T-cell (primary cell): ENCODE data around the gene ST3GAL3. TPM values are rescaled to one million over a fixed set of nuclear protein-coding genes. Genes with fewer than 3 reads are reported as not detected.

Experiments
- ATAC-seq, 4 experiments: fragments of 200-7000 bp in 3 of 4; fragments of 150-1000 bp in 1 of 4; cut with Tn5 transposase; replicated peaks in 1 of 4; 1 replicate in 3 of 4; 2 replicates in 1 of 4; pipeline ENCODE4 v1.10.0; 2021; ENCODE audit warnings: moderate library complexity in 3 of 4, mild to moderate bottlenecking in 2 of 4, moderate number of reproducible peaks in 1 of 4
- CTCF ChIA-PET, 2 donors: fragments of 300-600 bp; sonication (Branson Sonifier 250); formaldehyde crosslinking; loops; one replicate each; lab custom pipeline; 2022; ENCODE audit warnings: antibody characterized with exemption in 2 of 2; lab: Charles Lee
- POLR2A ChIA-PET, 2 donors: fragments of 300-600 bp; sonication (Branson Sonifier 250); formaldehyde crosslinking; loops; one replicate each; lab custom pipeline; 2022; ENCODE audit warnings: antibody characterized with exemption in 2 of 2; lab: Charles Lee
- DNase-seq, 35 experiments: peaks; one replicate each; pipeline versions ENCODE4 v3.0.0 to v3.0.0-alpha.2; 2013 to 2023
- H3K27ac ChIP-seq: one replicate; pipeline ENCODE4 v1.5.1; 2013; ENCODE audit warnings: low read length
- H3K27me3 ChIP-seq, 2 experiments: replicated peaks in 1 of 2; 1 replicate in 1 of 2; 2 replicates in 1 of 2; pipeline versions ENCODE4 v1.6.1 to v1.7.0; 2013; ENCODE audit warnings: low read length in 1 of 2, mixed read lengths in 1 of 2; ENCODE audit not compliant: control insufficient read depth in 2 of 2, insufficient read depth in 2 of 2; ENCODE audit errors: extremely low read depth in 1 of 2
- H3K36me3 ChIP-seq, 2 donors: 1 replicate in 1 of 2; 2 replicates in 1 of 2; pipeline versions ENCODE4 v1.6.1 to v1.7.0; 2013; ENCODE audit warnings: low read length in 1 of 2; ENCODE audit not compliant: control insufficient read depth in 2 of 2, insufficient read depth in 1 of 2; ENCODE audit errors: extremely low read depth in 1 of 2
- H3K4me1 ChIP-seq, 2 experiments: 1 replicate in 1 of 2; 2 replicates in 1 of 2; pipeline versions ENCODE4 v1.6.1 to v1.7.0; 2013; ENCODE audit warnings: low read length in 2 of 2, mixed read lengths in 1 of 2; ENCODE audit not compliant: insufficient read depth in 2 of 2, control insufficient read depth in 1 of 2; ENCODE audit errors: extremely low read depth in 1 of 2
- H3K4me3 ChIP-seq, 2 donors: 1 replicate in 1 of 2; 2 replicates in 1 of 2; pipeline versions ENCODE4 v1.5.1 to v1.7.0; 2013; ENCODE audit warnings: mild to moderate bottlenecking in 2 of 2, low read length in 1 of 2, moderate library complexity in 1 of 2; ENCODE audit not compliant: control insufficient read depth in 1 of 2; ENCODE audit errors: extremely low read depth in 1 of 2
- H3K9me3 ChIP-seq: 2 replicates; pipeline ENCODE4 v1.7.0; 2013
- H3K27ac Mint-ChIP-seq, 2 donors: one replicate each; pipeline ENCODE4 v1.8.0; 2020 to 2021; ENCODE audit warnings: mild to moderate bottlenecking in 2 of 2, mixed read lengths in 2 of 2
- H3K27me3 Mint-ChIP-seq, 2 donors: one replicate each; pipeline ENCODE4 v1.8.0; 2021 to 2022; ENCODE audit warnings: mixed read lengths in 2 of 2
- H3K36me3 Mint-ChIP-seq: one replicate; pipeline ENCODE4 v1.8.0; 2021; ENCODE audit warnings: mixed read lengths
- H3K4me1 Mint-ChIP-seq, 3 donors: one replicate each; pipeline ENCODE4 v1.8.0; 2020 to 2022; ENCODE audit warnings: mixed read lengths in 3 of 3, mild to moderate bottlenecking in 1 of 3
- H3K4me3 Mint-ChIP-seq, 3 donors: one replicate each; pipeline ENCODE4 v1.8.0; 2020 to 2022; ENCODE audit warnings: mild to moderate bottlenecking in 3 of 3, mixed read lengths in 3 of 3, moderate library complexity in 3 of 3
- H3K9me3 Mint-ChIP-seq, 3 donors: one replicate each; pipeline ENCODE4 v1.8.0; 2020 to 2022; ENCODE audit warnings: mixed read lengths in 3 of 3
- WGBS: methylation state at CpG from one replicate; pipeline ENCODE4 v1.1.5; 2013; ENCODE audit warnings: missing lambda C conversion rate; ENCODE audit not compliant: insufficient coverage; 5-methylcytosine and 5-hydroxymethylcytosine counted together
- total RNA-seq, 35 experiments: library from RNA in 6 of 35; stranded (reverse) in 6 of 35; fragments of 120-200 nt in 1 of 35; gene quantifications; one replicate each; pipeline versions ENCODE4 v1.2.1 to v1.2.4 and lab custom pipeline; 2013 to 2026

Gene ST3GAL3, protein sequence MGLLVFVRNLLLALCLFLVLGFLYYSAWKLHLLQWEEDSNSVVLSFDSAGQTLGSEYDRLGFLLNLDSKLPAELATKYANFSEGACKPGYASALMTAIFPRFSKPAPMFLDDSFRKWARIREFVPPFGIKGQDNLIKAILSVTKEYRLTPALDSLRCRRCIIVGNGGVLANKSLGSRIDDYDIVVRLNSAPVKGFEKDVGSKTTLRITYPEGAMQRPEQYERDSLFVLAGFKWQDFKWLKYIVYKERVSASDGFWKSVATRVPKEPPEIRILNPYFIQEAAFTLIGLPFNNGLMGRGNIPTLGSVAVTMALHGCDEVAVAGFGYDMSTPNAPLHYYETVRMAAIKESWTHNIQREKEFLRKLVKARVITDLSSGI
- total RNA-seq (10 to 100 TPM; 21.9 to 29.8 (median 24.4) TPM), total RNA-seq (lab: John Stamatoyannopoulos, UW) (2.2 to 12.4 (median 5.4) reads per million in 29 experiments)
- 16.5 TPM for total RNA-seq (2013)

DNA sequence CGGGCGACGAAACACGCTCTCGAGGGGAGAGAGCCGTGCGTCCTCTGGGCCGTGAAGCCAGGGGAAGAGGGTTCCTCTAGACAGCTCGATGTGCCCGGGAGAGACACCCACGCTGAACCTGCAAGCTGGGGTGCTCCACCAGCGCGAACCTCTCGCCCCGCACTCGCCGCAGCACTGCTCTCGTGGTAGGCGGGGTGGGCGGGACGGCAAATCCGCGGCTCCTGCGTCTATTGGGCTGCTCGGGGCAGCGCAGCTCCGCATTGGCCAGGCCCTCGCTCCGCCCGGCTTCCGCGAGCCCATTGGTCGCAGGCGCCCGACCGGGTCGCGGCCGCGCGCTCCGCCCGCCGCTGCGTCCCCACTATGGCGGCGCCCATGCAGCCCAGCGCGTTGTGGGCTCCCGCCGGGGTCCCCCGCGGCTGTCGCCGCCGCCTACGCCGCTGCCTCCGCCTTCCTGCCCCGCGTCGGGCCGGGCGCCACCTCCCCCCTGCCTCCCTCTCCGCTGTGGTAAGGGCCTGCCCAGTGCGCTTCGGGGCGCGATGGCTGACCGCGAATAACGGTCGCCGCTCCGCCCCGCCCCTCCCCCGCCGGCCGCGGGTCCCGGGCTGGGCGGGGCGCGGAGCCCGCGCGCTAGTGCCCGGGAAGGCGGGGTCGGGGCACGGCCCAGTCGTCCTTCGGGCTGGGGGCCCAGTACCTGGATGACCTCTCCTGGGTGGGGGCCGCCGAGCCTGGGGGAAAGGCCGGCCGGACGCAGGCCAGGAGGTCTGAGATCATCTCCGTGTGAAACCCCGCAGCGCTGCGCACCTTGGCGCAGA, at the start of gene ST3GAL3:
TSS of gene ST3GAL3 (plus strand) at position 347 of the 812 bp plus-strand sequence. CDS start 28,727 bp downstream, outside the sequence.
- under 1% methylated on average over 100 of the region's 103 CpGs for WGBS
- Histone ChIP-seq H3K27ac (no peak within 1 kb of the TSS), H3K9me3 (no peaks in the 10 kb centered on the region), H3K36me3 (peaks cover 0 to 19% of the 10 kb centered on the region in 2 donors), H3K4me1 (peaks cover 7 to 16% of the 10 kb centered on the region in 2 experiments), H3K27me3 (no peaks in the 10 kb centered on the region), H3K4me3 (peak within 1 kb of the TSS; percentile 67 to 75)
- Mint-ChIP-seq H3K4me3 (peak within 1 kb of the TSS; percentile 82 to 89 (median 84)), H3K27me3 (no peaks in the 10 kb centered on the region), H3K36me3 (peaks cover 22% of the 10 kb centered on the region), H3K9me3 (no peaks in the 10 kb centered on the region), H3K4me1 (peaks cover 13 to 31% (median 26%) of the 10 kb centered on the region in 3 donors), H3K27ac (peak within 1 kb of the TSS; percentile 49 to 84)
- POLR2A ChIA-PET: interaction anchor here (0.6 to 1.2 kb wide), 2 partner anchors 57 to 1226 kb away, joined by 3 to 7 read pairs; partner anchors contain the start of gene KDM4A (in 1 of the 2)
- DNase-seq: peak; percentile 77 to 94 (median 88)
- CTCF ChIA-PET: interaction anchor here in 1 of 2 donors (1.2 kb wide), 1 partner anchor 57 kb away, joined by 10 read pairs; the partner anchor contains the start of gene KDM4A
- ATAC-seq: peak; percentile 98 to 99 (median 98)

DNA sequence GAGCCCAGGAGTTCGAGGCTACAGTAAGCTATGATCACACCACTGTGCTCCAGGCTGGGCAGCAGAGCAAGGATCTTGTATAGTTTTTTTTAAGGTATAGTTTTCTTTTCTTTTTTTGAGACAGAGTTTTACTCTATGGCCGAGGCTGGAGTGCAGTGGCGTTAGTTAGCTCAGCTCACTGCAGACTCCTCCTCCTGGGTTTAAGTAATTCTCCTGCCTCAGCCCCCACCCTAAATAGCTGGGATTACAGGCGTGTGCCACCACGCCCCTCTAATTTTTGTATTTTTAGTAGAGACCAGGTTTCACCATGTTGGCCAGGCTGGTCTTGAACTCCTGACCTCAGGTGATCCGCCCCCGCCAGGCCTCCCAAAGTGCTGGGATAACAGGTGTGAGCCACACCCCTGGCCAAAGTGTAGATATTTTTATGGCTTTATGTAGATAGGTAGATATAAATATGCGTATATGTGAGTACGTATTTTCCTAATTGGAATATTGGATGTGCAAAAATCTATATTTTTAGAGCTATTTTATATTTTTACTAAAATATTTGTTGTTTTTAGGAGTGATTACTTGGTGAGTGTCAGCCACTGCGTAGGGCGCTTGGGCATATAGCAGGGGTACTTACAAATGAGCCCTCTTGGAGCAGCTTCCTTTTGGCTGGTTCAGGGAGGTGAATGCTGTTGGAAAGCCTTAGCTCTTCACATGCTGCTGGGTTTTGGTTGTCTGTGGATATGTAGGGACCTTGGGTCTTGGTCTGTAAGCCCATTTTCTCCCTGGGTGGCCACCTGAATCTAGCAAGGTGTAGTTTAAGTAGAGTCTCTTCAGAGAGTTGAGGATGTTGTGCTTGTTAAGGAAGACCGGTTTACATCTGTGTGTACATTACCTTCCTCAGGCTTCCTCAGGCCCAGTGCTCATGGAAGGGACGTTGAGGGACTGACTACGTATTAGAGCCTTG, 47.8 kb upstream of the ST3GAL3 start:
- H3K4me3 ChIP-seq: no peak overlapping the region
- ChIA-PET POLR2A (interaction anchor here in 1 of 2 donors (0.6 to 0.7 kb wide), 3 partner anchors 369 to 1331 kb away, joined by 3 to 5 read pairs (median 3); no protein-coding TSS in a partner anchor), CTCF (interaction anchor here in 1 of 2 donors (0.6 kb wide), 1 partner anchor 9 kb away, joined by 3 read pairs; the partner anchor contains the start of gene KDM4A)
- H3K27ac ChIP-seq: no peak overlapping the region
- DNase-seq (no peak), ATAC-seq (no peak)
- peaks cover 26 to 94% of the 10 kb centered on the region in 2 donors for H3K36me3 ChIP-seq
- no peaks in the 10 kb centered on the region for H3K27me3 Mint-ChIP-seq
- H3K9me3 Mint-ChIP-seq: no peaks in the 10 kb centered on the region
- no peaks in the 10 kb centered on the region for H3K9me3 ChIP-seq
- no peak overlapping the region for H3K27ac Mint-ChIP-seq
- peaks cover 44% of the 10 kb centered on the region for H3K36me3 Mint-ChIP-seq
- no peaks in the 10 kb centered on the region for H3K27me3 ChIP-seq
- WGBS: 98% methylated on average over 9 of the region's 14 CpGs
- H3K4me1 Mint-ChIP-seq: peaks cover 2 to 16% (median 3%) of the 10 kb centered on the region in 3 donors
- H3K4me1 ChIP-seq: peaks cover 0 to 2% of the 10 kb centered on the region in 2 experiments
- H3K4me3 Mint-ChIP-seq: no peak overlapping the region

DNA sequence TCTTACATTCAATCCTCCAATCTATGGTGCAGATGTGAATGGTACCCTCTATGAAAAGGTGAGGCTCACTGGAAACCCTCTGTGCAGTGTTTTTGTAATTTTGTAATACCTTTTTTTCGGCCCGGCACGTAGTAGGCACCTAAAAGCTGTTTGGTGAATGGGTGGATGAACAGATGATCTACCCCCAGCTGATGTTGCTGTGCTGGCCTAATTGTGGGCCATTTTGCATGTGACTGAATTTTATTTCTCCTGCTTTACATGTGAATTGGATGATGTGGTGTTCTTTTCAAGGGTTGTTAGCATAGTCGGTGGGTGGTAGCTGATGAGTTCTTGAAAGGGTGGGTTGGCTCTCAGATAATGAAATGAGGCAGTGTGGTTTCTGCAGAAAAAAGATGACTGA, 47.0 kb upstream of the ST3GAL3 start:
- H3K4me1 ChIP-seq: peaks cover 0 to 2% of the 10 kb centered on the region in 2 experiments
- H3K4me3 Mint-ChIP-seq: no peak overlapping the region
- H3K4me1 Mint-ChIP-seq: peaks cover 0 to 14% (median 2%) of the 10 kb centered on the region in 3 donors
- no peak overlapping the region for H3K27ac Mint-ChIP-seq
- no peaks in the 10 kb centered on the region for H3K27me3 ChIP-seq
- H3K9me3 Mint-ChIP-seq: no peaks in the 10 kb centered on the region
- no peak overlapping the region for H3K27ac ChIP-seq
- CTCF ChIA-PET: interaction anchor here in 1 of 2 donors (0.6 to 1.3 kb wide), 2 partner anchors 14 kb away, joined by 3 to 4 read pairs; no protein-coding TSS in a partner anchor
- H3K36me3 Mint-ChIP-seq: peaks cover 47% of the 10 kb centered on the region
- H3K27me3 Mint-ChIP-seq: no peaks in the 10 kb centered on the region
- no peaks in the 10 kb centered on the region for H3K9me3 ChIP-seq
- H3K4me3 ChIP-seq: no peak overlapping the region
- peaks cover 26 to 93% of the 10 kb centered on the region in 2 donors for H3K36me3 ChIP-seq
- no peak for ATAC-seq
- DNase-seq: no peak
- POLR2A ChIA-PET: no interaction called here
- 92% methylated on average over 2 of the region's 4 CpGs for whole genome bisulfite sequencing

DNA sequence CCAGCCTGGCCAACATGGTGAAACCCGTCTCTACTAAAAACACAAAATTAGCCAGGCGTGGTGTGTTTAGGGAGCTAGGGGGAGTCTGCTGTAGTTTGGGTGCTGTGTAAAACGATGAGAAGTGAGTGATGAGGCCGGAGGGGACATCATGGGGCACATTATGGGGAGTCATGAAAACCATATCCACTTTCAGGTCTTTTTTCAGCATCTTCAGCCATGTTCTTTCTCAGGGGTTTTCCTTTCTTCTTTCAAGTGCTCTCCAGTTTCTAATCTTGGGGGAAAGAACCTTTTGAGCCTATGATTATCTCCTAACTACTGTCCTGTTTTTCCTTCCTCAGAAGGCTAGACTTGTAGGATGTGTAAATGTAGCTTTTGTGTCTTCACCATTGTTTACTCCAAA, 43.0 kb upstream of the ST3GAL3 start:
- ChIA-PET POLR2A (interaction anchor here in 1 of 2 donors (1.2 kb wide), 1 partner anchor 13 kb away, joined by 6 read pairs; no protein-coding TSS in a partner anchor), CTCF (no interaction called here)
- Histone ChIP-seq H3K27ac (no peak overlapping the region), H3K27me3 (no peaks in the 10 kb centered on the region), H3K36me3 (peaks cover 25 to 96% of the 10 kb centered on the region in 2 donors), H3K4me3 (no peak overlapping the region), H3K4me1 (peaks cover 0 to 2% of the 10 kb centered on the region in 2 experiments), H3K9me3 (no peaks in the 10 kb centered on the region)
- no peaks in the 10 kb centered on the region for H3K27me3 Mint-ChIP-seq
- H3K9me3 Mint-ChIP-seq: no peaks in the 10 kb centered on the region
- H3K27ac Mint-ChIP-seq: no peak overlapping the region
- no peak overlapping the region for H3K4me3 Mint-ChIP-seq
- H3K36me3 Mint-ChIP-seq: peaks cover 76% of the 10 kb centered on the region
- H3K4me1 Mint-ChIP-seq: peaks cover 0 to 12% (median 2%) of the 10 kb centered on the region in 3 donors
- DNase-seq (no peak), ATAC-seq (no peak)
- WGBS: no CpG with 5 or more reads among the region's 4 CpGs

DNA sequence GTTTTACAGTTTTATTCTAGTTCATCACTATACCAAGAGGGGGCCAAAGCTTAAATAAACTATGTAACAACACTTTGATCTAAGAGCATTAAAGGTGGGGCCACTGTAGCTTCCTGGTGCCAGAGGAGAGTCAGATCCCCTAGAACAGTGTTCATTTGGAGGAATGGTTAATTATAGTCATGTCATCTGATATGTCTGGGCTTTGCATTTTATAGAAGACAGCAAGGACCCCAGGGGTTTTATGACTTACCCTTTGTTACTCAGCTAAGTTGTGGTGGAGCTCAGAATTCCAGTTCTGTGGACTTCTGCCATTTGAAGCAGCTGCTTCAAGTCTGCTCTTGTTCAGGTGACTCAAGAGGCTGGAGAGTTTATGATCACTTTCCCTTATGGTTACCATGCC, 40.7 kb upstream of the ST3GAL3 start:
- ChIA-PET POLR2A (interaction anchor here in 1 of 2 donors (0.5 to 1.0 kb wide), 2 partner anchors 17 to 1819 kb away, joined by 3 read pairs; partner anchors contain the start of gene KDM4A), CTCF (no interaction called here)
- no peaks in the 10 kb centered on the region for H3K9me3 ChIP-seq
- Mint-ChIP-seq H3K27me3 (no peaks in the 10 kb centered on the region), H3K27ac (no peak overlapping the region), H3K4me1 (peaks cover 0 to 6% (median under 1%) of the 10 kb centered on the region in 3 donors), H3K9me3 (no peaks in the 10 kb centered on the region), H3K36me3 (peaks cover 78% of the 10 kb centered on the region), H3K4me3 (no peak overlapping the region)
- no peaks in the 10 kb centered on the region for H3K27me3 ChIP-seq
- H3K36me3 ChIP-seq: peaks cover 24 to 94% of the 10 kb centered on the region in 2 donors
- no peaks in the 10 kb centered on the region for H3K4me1 ChIP-seq
- DNase-seq (no peak), ATAC-seq (no peak)
- H3K4me3 ChIP-seq: no peak overlapping the region
- no peak overlapping the region for H3K27ac ChIP-seq
